BLaER1 (cell line): ENCODE data around the gene SMOC1.

Experiments used
- H3K27ac ChIP-seq: shearing (Covaris generic); formaldehyde crosslinking; 2 replicates; pipeline ENCODE4 v1.8.1; 2022
- H3K27me3 ChIP-seq: shearing (Covaris generic); formaldehyde crosslinking; 2 replicates; pipeline ENCODE4 v1.8.1; 2022
- H3K36me3 ChIP-seq: shearing (Covaris generic); formaldehyde crosslinking; 2 replicates; pipeline ENCODE4 v1.8.1; 2022
- H3K4me1 ChIP-seq: shearing (Covaris generic); formaldehyde crosslinking; 2 replicates; pipeline ENCODE4 v1.8.1; 2022
- H3K4me2 ChIP-seq: shearing (Covaris generic); formaldehyde crosslinking; 2 replicates; pipeline ENCODE4 v1.8.1; 2022
- H3K4me3 ChIP-seq: shearing (Covaris generic); formaldehyde crosslinking; 2 replicates; pipeline ENCODE4 v1.8.1; 2022
- H3K9ac ChIP-seq: shearing (Covaris generic); formaldehyde crosslinking; 2 replicates; pipeline ENCODE4 v1.8.1; 2022
- H3K9me3 ChIP-seq: shearing (Covaris generic); formaldehyde crosslinking; 2 replicates; pipeline ENCODE4 v1.8.1; 2022
- H4K20me1 ChIP-seq: shearing (Covaris generic); formaldehyde crosslinking; 2 replicates; pipeline ENCODE4 v1.8.1; 2022
- Cebpa-rat ChIP-seq: shearing (Covaris generic); IDR thresholded peaks from 2 replicates; pipeline ENCODE4 v1.8.1; 2022

Gene SMOC1

DNA sequence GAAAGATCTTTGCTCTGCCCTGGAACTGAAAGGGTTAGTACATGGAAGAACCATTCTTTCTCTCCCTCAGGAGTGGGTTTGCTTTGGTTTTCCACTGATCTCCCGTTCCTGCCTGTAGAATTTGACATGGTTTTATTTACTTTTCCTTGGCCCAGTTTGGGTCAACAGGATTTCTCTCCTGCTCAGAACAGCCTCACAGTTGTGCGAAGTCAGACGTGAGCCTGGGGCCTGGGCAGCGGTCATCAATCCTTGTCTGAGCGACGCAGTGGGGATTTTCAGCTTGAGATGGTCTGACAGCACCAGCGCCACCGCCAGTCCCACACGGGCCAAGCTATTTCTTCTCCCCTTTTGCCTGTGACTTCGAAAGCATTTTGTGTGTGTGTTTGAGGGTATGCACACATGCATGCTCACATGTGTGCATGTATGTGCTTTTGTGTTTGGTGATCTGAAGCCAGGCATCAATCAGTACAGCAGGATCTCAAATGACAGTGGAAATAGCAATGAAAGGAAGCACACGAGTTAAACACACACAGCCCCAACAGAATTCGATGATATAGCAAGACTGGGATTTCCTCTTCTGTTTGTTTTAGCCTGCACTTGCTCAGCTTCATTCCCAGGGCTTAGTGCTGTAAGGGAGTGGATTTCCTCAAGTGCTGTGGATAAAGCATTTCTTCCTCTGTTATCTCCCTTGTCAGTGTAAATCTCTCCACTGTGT is 58.3 kb downstream of the SMOC1 start:
- Histone ChIP-seq H3K4me3 (no peak overlapping the region), H3K36me3 (no peaks in the 10 kb centered on the region), H3K9ac (no peak overlapping the region), H3K4me1 (0 out of 2 replicates have a peak, but pooled peaks cover 2% of the 10 kb centered on the region), H3K27ac (no peak overlapping the region), H3K9me3 (no peaks in the 10 kb centered on the region), H3K4me2 (no peak overlapping the region), H3K27me3 (no peaks in the 10 kb centered on the region), H4K20me1 (no peaks in the 10 kb centered on the region)
- no peak for TF ChIP-seq Cebpa-rat

GRCh38 chr14:69938751-69939150 is 59.5 kb downstream of the SMOC1 start:
- H3K9me3 ChIP-seq: peaks cover 1% of the 10 kb centered on the region; the same call in 1 of the 2 replicates
- no peak overlapping the region for H3K4me2 ChIP-seq
- H3K4me3 ChIP-seq: no peak overlapping the region
- no peak overlapping the region for H3K27ac ChIP-seq
- no peaks in the 10 kb centered on the region for H3K4me1 ChIP-seq
- no peaks in the 10 kb centered on the region for H3K27me3 ChIP-seq
- H4K20me1 ChIP-seq: no peaks in the 10 kb centered on the region
- H3K9ac ChIP-seq: no peak overlapping the region
- H3K36me3 ChIP-seq: no peaks in the 10 kb centered on the region
- TF ChIP-seq Cebpa-rat: no peak

DNA sequence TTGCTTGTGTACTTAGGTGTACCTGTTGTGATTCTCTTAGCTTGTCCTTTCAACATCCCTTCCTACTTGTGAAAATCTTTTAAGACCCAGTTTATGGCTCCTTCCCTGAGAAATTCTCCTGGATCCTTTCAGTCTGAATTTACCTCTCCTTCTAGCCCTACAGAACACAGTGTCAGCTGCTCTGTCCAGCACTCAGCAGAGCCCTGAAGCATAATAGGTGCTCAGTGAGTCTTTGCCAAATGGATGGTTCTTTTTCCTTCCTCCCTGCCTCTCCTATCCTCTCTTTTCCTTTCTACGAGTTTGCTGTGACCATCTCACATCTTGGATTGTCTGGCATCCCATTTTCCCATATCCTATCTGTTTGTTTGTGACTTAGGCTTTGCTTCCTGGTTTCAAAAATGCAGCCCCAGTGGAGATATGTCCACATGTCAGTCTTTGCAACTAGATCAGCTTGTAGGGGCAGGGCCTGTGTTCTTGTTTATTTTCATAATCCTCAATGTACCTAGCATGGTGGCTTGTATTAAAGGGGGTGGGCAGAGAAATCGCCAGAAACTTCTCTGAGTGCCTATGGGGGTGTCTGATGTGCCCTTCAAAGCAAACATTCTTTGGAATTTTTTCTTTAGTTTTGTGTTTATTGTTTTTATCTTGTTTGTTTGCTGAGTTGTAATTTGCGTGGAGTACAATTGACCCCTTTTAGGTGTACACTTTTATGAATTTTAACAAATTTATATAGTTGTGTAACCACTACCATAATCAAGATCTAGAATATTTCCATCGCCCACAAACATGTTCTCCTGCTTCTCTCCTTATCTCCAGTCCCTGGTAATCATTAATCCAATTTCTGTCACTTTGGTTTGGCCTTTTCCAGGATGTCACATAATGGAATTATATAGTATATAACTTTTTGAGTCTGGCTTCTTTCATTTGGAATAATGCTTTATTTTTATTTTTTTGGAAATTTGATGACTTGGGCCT is 62.8 kb downstream of the SMOC1 start:
- Histone ChIP-seq H3K4me3 (no peak overlapping the region), H3K27me3 (no peaks in the 10 kb centered on the region), H3K27ac (no peak overlapping the region), H3K9ac (no peak overlapping the region), H4K20me1 (no peaks in the 10 kb centered on the region), H3K36me3 (no peaks in the 10 kb centered on the region), H3K4me1 (no peaks in the 10 kb centered on the region), H3K9me3 (peaks cover 32% of the 10 kb centered on the region), H3K4me2 (no peak overlapping the region)
- no peak for TF ChIP-seq Cebpa-rat

GRCh38 chr14:69943084-69943780 is 64.0 kb downstream of the SMOC1 start:
- H4K20me1 ChIP-seq: no peaks in the 10 kb centered on the region
- H3K27ac ChIP-seq: no peak overlapping the region
- H3K4me3 ChIP-seq: no peak overlapping the region
- peaks cover 38% of the 10 kb centered on the region for H3K9me3 ChIP-seq
- no peaks in the 10 kb centered on the region for H3K4me1 ChIP-seq
- H3K9ac ChIP-seq: no peak overlapping the region
- no peak overlapping the region for H3K4me2 ChIP-seq
- no peaks in the 10 kb centered on the region for H3K27me3 ChIP-seq
- TF ChIP-seq Cebpa-rat: no peak
- no peaks in the 10 kb centered on the region for H3K36me3 ChIP-seq

- H3K9ac ChIP-seq: no peak overlapping the region
- H3K4me2 ChIP-seq: no peak overlapping the region
- H3K27ac ChIP-seq: no peak overlapping the region
- no peaks in the 10 kb centered on the region for H3K36me3 ChIP-seq
- no peak overlapping the region for H3K4me3 ChIP-seq
- H4K20me1 ChIP-seq: no peaks in the 10 kb centered on the region
- no peaks in the 10 kb centered on the region for H3K27me3 ChIP-seq
- no peaks in the 10 kb centered on the region for H3K4me1 ChIP-seq
- TF ChIP-seq Cebpa-rat: no peak
- H3K9me3 ChIP-seq: peaks cover 38% of the 10 kb centered on the region
Measured at GRCh38 chr14:69945347-69945746, 66.1 kb downstream of the SMOC1 start.

GRCh38 chr14:69945912-69946311 is 66.7 kb downstream of the SMOC1 start:
- no peak overlapping the region for H3K4me3 ChIP-seq
- H3K27me3 ChIP-seq: no peaks in the 10 kb centered on the region
- no peak overlapping the region for H3K9ac ChIP-seq
- TF ChIP-seq Cebpa-rat: no peak
- H4K20me1 ChIP-seq: no peaks in the 10 kb centered on the region
- no peaks in the 10 kb centered on the region for H3K4me1 ChIP-seq
- H3K4me2 ChIP-seq: no peak overlapping the region
- H3K9me3 ChIP-seq: peaks cover 38% of the 10 kb centered on the region
- H3K27ac ChIP-seq: no peak overlapping the region
- no peaks in the 10 kb centered on the region for H3K36me3 ChIP-seq

GRCh38 chr14:69948351-69948750 is 69.1 kb downstream of the SMOC1 start:
- peaks cover 38% of the 10 kb centered on the region for H3K9me3 ChIP-seq
- H3K36me3 ChIP-seq: no peaks in the 10 kb centered on the region
- no peak overlapping the region for H3K27ac ChIP-seq
- no peak for TF ChIP-seq Cebpa-rat
- no peak overlapping the region for H3K4me2 ChIP-seq
- no peaks in the 10 kb centered on the region for H4K20me1 ChIP-seq
- H3K4me1 ChIP-seq: no peaks in the 10 kb centered on the region
- H3K4me3 ChIP-seq: no peak overlapping the region
- no peaks in the 10 kb centered on the region for H3K27me3 ChIP-seq
- no peak overlapping the region for H3K9ac ChIP-seq

GRCh38 chr14:69951263-69951662 is 72.0 kb downstream of the SMOC1 start:
- H3K4me2 ChIP-seq: no peak overlapping the region
- H3K4me1 ChIP-seq: no peaks in the 10 kb centered on the region
- TF ChIP-seq Cebpa-rat: no peak
- no peak overlapping the region for H3K4me3 ChIP-seq
- H3K27me3 ChIP-seq: no peaks in the 10 kb centered on the region
- H3K27ac ChIP-seq: no peak overlapping the region
- no peak overlapping the region for H3K9ac ChIP-seq
- no peaks in the 10 kb centered on the region for H3K36me3 ChIP-seq
- peaks cover 14% of the 10 kb centered on the region for H3K9me3 ChIP-seq
- H4K20me1 ChIP-seq: no peaks in the 10 kb centered on the region

DNA sequence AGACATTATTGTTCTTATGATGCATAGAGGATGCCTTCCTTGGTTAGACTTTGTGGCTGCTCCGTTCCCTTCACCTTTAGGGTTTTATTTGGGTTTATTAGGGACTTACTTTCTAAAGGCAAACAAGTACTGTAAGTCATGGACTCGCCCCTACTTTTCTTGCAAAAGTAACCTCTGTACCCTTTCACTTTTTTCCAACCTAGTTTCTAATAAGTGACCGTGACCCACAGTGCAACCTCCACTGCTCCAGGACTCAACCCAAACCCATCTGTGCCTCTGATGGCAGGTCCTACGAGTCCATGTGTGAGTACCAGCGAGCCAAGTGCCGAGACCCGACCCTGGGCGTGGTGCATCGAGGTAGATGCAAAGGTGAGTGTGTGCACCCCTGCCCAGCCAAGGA is 72.7 kb downstream of the SMOC1 start:
- Histone ChIP-seq H3K4me2 (no peak overlapping the region), H4K20me1 (no peaks in the 10 kb centered on the region), H3K9me3 (peaks cover 7% of the 10 kb centered on the region), H3K27ac (no peak overlapping the region), H3K36me3 (no peaks in the 10 kb centered on the region), H3K9ac (no peak overlapping the region), H3K4me3 (no peak overlapping the region), H3K27me3 (no peaks in the 10 kb centered on the region), H3K4me1 (no peaks in the 10 kb centered on the region)
- TF ChIP-seq Cebpa-rat: no peak
